A549 (cell line): ENCODE results near the gene NSD1. TPM values are rescaled to one million over a fixed set of nuclear protein-coding genes. Genes with fewer than 3 reads are reported as not detected.

Source experiments
- ATAC-seq, 2 experiments: fragments of 200-7000 bp in 1 of 2; fragments of >200 bp in 1 of 2; cut with Nextera tagmentation in 1 of 2; cut with Tn5 transposase in 1 of 2; 3 replicates each; pipeline versions ENCODE4 v1.8.0 to v1.9.1; 2018 to 2020; ENCODE audit warnings: mild to moderate bottlenecking in 1 of 2, moderate library complexity in 1 of 2
- CTCF ChIA-PET: fragments of 300-600 bp; sonication (Branson Sonifier 250); formaldehyde crosslinking; extraction: SDS; loops from one replicate; lab custom pipeline; 2021; ENCODE audit warnings: antibody characterized with exemption, inconsistent platforms; lab: Yijun Ruan, JAX
- POLR2A ChIA-PET: fragments of 350-600 bp; formaldehyde crosslinking; extraction: SDS; loops from one replicate; lab custom pipeline; 2021; ENCODE audit warnings: antibody characterized with exemption, inconsistent platforms; lab: Yijun Ruan, JAX
- DNase-seq, 2 experiments: peaks; one replicate each; pipeline versions ENCODE4 v3.0.0 to v3.0.0-alpha.2; 2011 to 2016; ENCODE audit warnings: low read depth in 1 of 2, low spot score in 1 of 2
- FAIRE-seq: peaks from 2 replicates; lab custom pipeline; 2011; peaks lifted over from hg19 to GRCh38; lab: Jason Lieb, UNC
- H3K27ac ChIP-seq, 2 experiments: fragments of >200 bp; sonication (Bioruptor Twin); formaldehyde crosslinking; 3 replicates each; pipeline ENCODE4 v1.5.1; 2016 to 2017
- H3K4me1 ChIP-seq: fragments of >200 bp; sonication (Bioruptor Twin); formaldehyde crosslinking; 3 replicates; pipeline ENCODE4 v1.6.1; 2016
- H3K4me2 ChIP-seq: fragments of >200 bp; sonication (Bioruptor Twin); formaldehyde crosslinking; 3 replicates; pipeline ENCODE4 v1.6.1; 2016
- H3K4me3 ChIP-seq: fragments of >200 bp; sonication (Bioruptor Twin); formaldehyde crosslinking; 3 replicates; pipeline ENCODE4 v1.5.1; 2016
- H3K9me3 ChIP-seq: fragments of >200 bp; sonication (Bioruptor Twin); formaldehyde crosslinking; 3 replicates; pipeline ENCODE4 v1.6.1; 2016
- BCL3 ChIP-seq: fragments of >200 bp; sonication (Bioruptor Twin); formaldehyde crosslinking; IDR thresholded peaks from 3 replicates; pipeline ENCODE4 v1.6.1; 2016
- CEBPB ChIP-seq, 2 experiments: fragments of >200 bp in 1 of 2; sonication (Bioruptor Twin) in 1 of 2; formaldehyde crosslinking in 1 of 2; IDR thresholded peaks; 2 replicates each; pipeline ENCODE4 v1.6.1; 2012 to 2016
- CHD2 ChIP-seq: fragments of 150-350 bp; IDR thresholded peaks from 2 replicates; pipeline ENCODE4 v1.6.1; 2014; ENCODE audit warnings: low read length; ENCODE audit not compliant: partially characterized antibody
- CTCF ChIP-seq: fragments of >200 bp; sonication (Bioruptor Twin); formaldehyde crosslinking; IDR thresholded peaks from 3 replicates; pipeline ENCODE4 v1.5.1; 2016
- EHMT2 ChIP-seq: fragments of 200-600 bp; sonication (generic); IDR thresholded peaks from 2 replicates; pipeline ENCODE4 v1.6.1; 2016; ENCODE audit warnings: antibody characterized with exemption, low read depth, mild to moderate bottlenecking, moderate library complexity
- ELK1 ChIP-seq: fragments of 150-350 bp; IDR thresholded peaks from 2 replicates; pipeline ENCODE4 v1.6.1; 2014; ENCODE audit warnings: low read depth, mild to moderate bottlenecking, low read length
- FOSB ChIP-seq: fragments of 250-450 bp; sonication (Bioruptor Pico); IDR thresholded peaks from 2 replicates; pipeline ENCODE4 v1.5.0; 2020; ENCODE audit warnings: mild to moderate bottlenecking, moderate library complexity
- GATA3 ChIP-seq: IDR thresholded peaks from 2 replicates; pipeline ENCODE4 v1.6.1; 2012; ENCODE audit warnings: borderline replicate concordance
- HEYL ChIP-seq: fragments of 250-450 bp; sonication (Bioruptor Pico); IDR thresholded peaks from 2 replicates; pipeline ENCODE4 v1.8.0; 2021; ENCODE audit warnings: mild to moderate bottlenecking, moderate library complexity
- HOXA7 ChIP-seq: fragments of 250-450 bp; sonication (Bioruptor Pico); IDR thresholded peaks from 2 replicates; pipeline ENCODE4 v1.5.0; 2020; ENCODE audit warnings: mild to moderate bottlenecking, moderate library complexity
- JUN ChIP-seq, 2 experiments: fragments of >200 bp; sonication (Bioruptor Twin); formaldehyde crosslinking; IDR thresholded peaks; 2 replicates in 1 of 2; 3 replicates in 1 of 2; pipeline ENCODE4 v1.6.1; 2016 to 2017
- KDM1A ChIP-seq: fragments of 200-600 bp; sonication (generic); IDR thresholded peaks from 2 replicates; pipeline ENCODE4 v1.6.1; 2016; ENCODE audit warnings: low read depth, mild to moderate bottlenecking
- MAX ChIP-seq: IDR thresholded peaks from 2 replicates; pipeline ENCODE4 v1.6.1; 2012
- MYC ChIP-seq: IDR thresholded peaks from 2 replicates; pipeline ENCODE4 v1.6.1; 2012; ENCODE audit warnings: mild to moderate bottlenecking, inconsistent platforms, low read length, improper control_type of control experiment, borderline replicate concordance
- NFE2L2 ChIP-seq: fragments of 150-350 bp; conservative IDR thresholded peaks from 2 replicates; pipeline ENCODE4 v1.6.1; 2014; ENCODE audit warnings: low read length
- PBX3 ChIP-seq: IDR thresholded peaks from 2 replicates; pipeline ENCODE4 v1.6.1; 2012
- POLR2A ChIP-seq: IDR thresholded peaks from 2 replicates; pipeline ENCODE4 v1.6.1; 2012; ENCODE audit warnings: mild to moderate bottlenecking, low read length
- RAD21 ChIP-seq, 2 experiments: fragments of >200 bp in 1 of 2; sonication (Bioruptor Twin) in 1 of 2; formaldehyde crosslinking in 1 of 2; IDR thresholded peaks in 1 of 2; conservative IDR thresholded peaks in 1 of 2; 2 replicates in 1 of 2; 3 replicates in 1 of 2; pipeline ENCODE4 v1.6.1; 2012 to 2018; ENCODE audit warnings: inconsistent platforms in 1 of 2
- RCOR1 ChIP-seq: fragments of 150-350 bp; IDR thresholded peaks from 2 replicates; pipeline ENCODE4 v1.6.1; 2014; ENCODE audit warnings: antibody characterized with exemption, low read length, low read depth
- REST ChIP-seq: fragments of 200-600 bp; sonication (generic); IDR thresholded peaks from 2 replicates; pipeline ENCODE4 v1.6.1; 2016; ENCODE audit warnings: antibody characterized with exemption, mild to moderate bottlenecking, moderate library complexity
- RFX5 ChIP-seq: fragments of 450-650 bp; IDR thresholded peaks from 2 replicates; pipeline ENCODE4 v1.7.1; 2014; ENCODE audit warnings: antibody characterized with exemption, mild to moderate bottlenecking, moderate library complexity
- RNF2 ChIP-seq: fragments of 200-600 bp; sonication (generic); IDR thresholded peaks from 2 replicates; pipeline ENCODE4 v1.6.1; 2016; ENCODE audit warnings: low read depth, mild to moderate bottlenecking, antibody characterized with exemption, moderate library complexity, borderline replicate concordance
- SMC3 ChIP-seq: fragments of >200 bp; sonication (Bioruptor Twin); formaldehyde crosslinking; IDR thresholded peaks from 3 replicates; pipeline ENCODE4 v1.6.1; 2018; ENCODE audit warnings: inconsistent platforms
- SREBF2 ChIP-seq: fragments of 450-650 bp; IDR thresholded peaks from 2 replicates; pipeline ENCODE4 v1.6.1; 2014; ENCODE audit warnings: mild to moderate bottlenecking, moderate library complexity
- USF2 ChIP-seq: fragments of 450-650 bp; IDR thresholded peaks from 2 replicates; pipeline ENCODE4 v1.6.1; 2014; ENCODE audit warnings: antibody characterized with exemption
- ZNF302 ChIP-seq: fragments of 250-450 bp; sonication (Bioruptor Pico); IDR thresholded peaks from 2 replicates; pipeline ENCODE4 v1.9.0; 2021; ENCODE audit warnings: inconsistent platforms, mild to moderate bottlenecking, moderate library complexity
- WGBS: methylation state at CpG from one replicate; pipeline ENCODE4 v1.1.6; 2017; ENCODE audit errors: missing lambda C conversion rate; 5-methylcytosine and 5-hydroxymethylcytosine counted together
- polyA plus RNA-seq, 4 experiments: library from polyadenylated mRNA; depleted of rRNA in 3 of 4; stranded (reverse); fragments of >200 nt; fragmentation: RNase III in 1 of 4; extraction: RNeasy Plus Mini Kit Qiagen cat#74134 plus additional on column Dnase treatment in 1 of 4; gene quantifications; 2 replicates in 3 of 4; 3 replicates in 1 of 4; pipeline ENCODE4 v1.2.3, GENCODE V29; 2011 to 2017

Gene NSD1
- polyA plus RNA-seq, 2 of the 4 experiments (the other 2 are of a cell fraction), result 16.3 to 38.2 TPM

- CTCF ChIA-PET, result interaction anchor here (0.6 to 7.9 kb wide), 15 partner anchors 8 to 262 kb away, joined by 3 to 111 read pairs (median 5); no protein-coding TSS in a partner anchor
- POLR2A ChIA-PET, result interaction anchor here (0.6 kb wide), 1 partner anchor 16 kb away, joined by 3 read pairs; the partner anchor contains the start of gene LMAN2
- Histone ChIP-seq H3K9me3 (no peaks in the 10 kb centered on the region), H3K27ac (no peak overlapping the region), H3K4me2 (no peak overlapping the region), H3K4me3 (no peak overlapping the region), H3K4me1 (0 out of 3 replicates have a peak, but pooled peaks cover 10% of the 10 kb centered on the region)
- TF ChIP-seq HEYL (CRISPR knock-in tag) (no peak), ELK1 (no peak), CHD2 (no peak), POLR2A (no peak), GATA3 (no peak), PBX3 (no peak), BCL3 (no peak), NFE2L2 (no peak), SREBF2 (no peak), MYC (no peak), CEBPB (IDR thresholded peaks at IDR 0.05) (no peak), HOXA7 (no peak), RNF2 (no peak), EHMT2 (no peak), USF2 (no peak), JUN (IDR thresholded peaks at IDR 0.05) (no peak), KDM1A (no peak), ZNF302 (no peak), MAX (no peak), FOSB (CRISPR knock-in tag) (no peak)
- DNase-seq (no peak), ATAC-seq (no peak), FAIRE-seq (no peak)
- 97% methylated on average over 6 of the region's 7 CpGs for WGBS
Observed at GRCh38 chr5:177335701-177336065, 202.1 kb downstream of the NSD1 start.

GRCh38 chr5:177336112-177336511 lies 202.5 kb downstream of the NSD1 start:
- DNase-seq, result peak; percentile 62 to 74
- Histone ChIP-seq H3K4me2 (no peak overlapping the region), H3K4me1 (0 out of 3 replicates have a peak, but pooled peaks cover 10% of the 10 kb centered on the region), H3K4me3 (no peak overlapping the region), H3K9me3 (no peaks in the 10 kb centered on the region), H3K27ac (no peak overlapping the region)
- TF ChIP-seq KDM1A, result no peak
- peak; percentile 58 to 60 for TF ChIP-seq RAD21 (conservative IDR thresholded peaks at IDR 0.05 in 1 of 2, IDR thresholded peaks at IDR 0.05 in 1 of 2)
- peak; percentile 57 for TF ChIP-seq CTCF
- no peak for TF ChIP-seq RFX5
- TF ChIP-seq RCOR1, result no peak
- peak; percentile 65 for TF ChIP-seq SMC3
- TF ChIP-seq REST, result no peak
- 48% methylated on average over 12 of the region's 12 CpGs for WGBS
- ATAC-seq, result peak; percentile 90 to 97
- FAIRE-seq, result no peak
- ChIA-PET CTCF (interaction anchor here (0.6 to 7.9 kb wide), 14 partner anchors 9 to 262 kb away, joined by 3 to 111 read pairs (median 6); no protein-coding TSS in a partner anchor), POLR2A (interaction anchor here (0.6 kb wide), 1 partner anchor 15 kb away, joined by 3 read pairs; the partner anchor contains the start of gene LMAN2)
